PC-9 (cell line): ENCODE results near the gene JADE2. TPM values are rescaled to one million over a fixed set of nuclear protein-coding genes. Genes with fewer than 3 reads are reported as not detected.
A peak's percentile ranks its signal among the peaks of the same experiment; 100 is the strongest.

Source experiments
- BruUV-seq: library from RNA; stranded (reverse); fragments of 400-500 nt; replicated peaks from 2 replicates; lab custom pipeline; 2021; lab: Mats Ljungman, UMichigan
- CTCF ChIA-PET: fragments of 300-600 bp; sonication (Branson Sonifier 250); formaldehyde crosslinking; loops from one replicate; lab custom pipeline; 2022; ENCODE audit warnings: antibody characterized with exemption; lab: Charles Lee
- POLR2A ChIA-PET: fragments of 300-600 bp; sonication (Branson Sonifier 250); formaldehyde crosslinking; loops from one replicate; lab custom pipeline; 2022; ENCODE audit warnings: antibody characterized with exemption; ENCODE audit not compliant: unreplicated experiment; lab: Charles Lee
- DNase-seq, 2 experiments: peaks; one replicate each; pipeline versions ENCODE4 v3.0.0 to v3.0.0-alpha.2; 2015 to 2022; ENCODE audit warnings: mixed read lengths in 1 of 2
- H2AFZ ChIP-seq: fragments of 200-600 bp; sonication (generic); 2 replicates; pipeline ENCODE4 v1.8.1; 2017; ENCODE audit warnings: antibody characterized with exemption
- H3F3A ChIP-seq: fragments of 200-600 bp; sonication (generic); 2 replicates; pipeline ENCODE4 v1.8.1; 2017; ENCODE audit warnings: antibody characterized with exemption, mild to moderate bottlenecking, low read depth; ENCODE audit not compliant: insufficient read depth
- H3K27ac ChIP-seq: fragments of 200-600 bp; sonication (generic); 2 replicates; pipeline ENCODE4 v1.6.1; 2016; ENCODE audit warnings: mixed run types
- H3K27me3 ChIP-seq: fragments of 200-600 bp; sonication (generic); 2 replicates; pipeline ENCODE4 v1.6.1; 2016; ENCODE audit warnings: low read depth, mixed run types; ENCODE audit not compliant: insufficient read depth
- H3K36me3 ChIP-seq: fragments of 200-600 bp; sonication (generic); 2 replicates; pipeline ENCODE4 v1.6.1; 2016; ENCODE audit warnings: low read depth, mixed run types
- H3K4me1 ChIP-seq: fragments of 200-600 bp; sonication (generic); replicated peaks from 2 replicates; pipeline ENCODE4 v1.6.1; 2016; ENCODE audit warnings: mixed run types; ENCODE audit not compliant: insufficient read depth
- H3K4me2 ChIP-seq: fragments of 200-600 bp; sonication (generic); 2 replicates; pipeline ENCODE4 v1.6.1; 2017; ENCODE audit warnings: mixed run types
- H3K4me3 ChIP-seq: fragments of 200-600 bp; sonication (generic); 2 replicates; pipeline ENCODE4 v1.6.1; 2016; ENCODE audit warnings: mixed run types
- H3K79me2 ChIP-seq: fragments of 200-600 bp; sonication (generic); 2 replicates; pipeline ENCODE4 v1.6.1; 2017; ENCODE audit warnings: low read depth, mixed run types
- H3K9me2 ChIP-seq: fragments of 200-600 bp; sonication (generic); 2 replicates; pipeline ENCODE4 v1.8.1; 2017; ENCODE audit warnings: mild to moderate bottlenecking; ENCODE audit not compliant: insufficient read depth
- H3K9me3 ChIP-seq: fragments of 200-600 bp; sonication (generic); 2 replicates; pipeline ENCODE4 v1.8.1; 2016; ENCODE audit warnings: low read depth; ENCODE audit not compliant: insufficient read depth
- H4K20me1 ChIP-seq: fragments of 200-600 bp; sonication (generic); 2 replicates; pipeline ENCODE4 v1.8.1; 2017; ENCODE audit not compliant: insufficient read depth
- CTCF ChIP-seq: fragments of 200-600 bp; sonication (generic); conservative IDR thresholded peaks from 2 replicates; pipeline ENCODE4 v1.6.1; 2017; ENCODE audit warnings: mixed run types, antibody characterized with exemption, mild to moderate bottlenecking, moderate library complexity
- EZH2 ChIP-seq: fragments of 200-600 bp; sonication (generic); IDR thresholded peaks from 2 replicates; pipeline ENCODE4 v1.8.0; 2017; ENCODE audit warnings: antibody characterized with exemption, low read depth
- intact Hi-C: fragments of 100-400 bp; cut with micrococcal nuclease; formaldehyde crosslinking; loops from one replicate; pipeline ENCODE4 v1.10.0; 2022; ENCODE audit not compliant: unreplicated experiment
- total RNA-seq: library from RNA; stranded (reverse); gene quantifications from 2 replicates; pipeline ENCODE4 v1.2.3, GENCODE V29; 2021

JADE2 gene
- total RNA-seq, 1 experiment from 2014 or later, result 82.1 TPM

GRCh38 chr5:134500699-134501430 is 24.6 kb upstream of the JADE2 start:
- Histone ChIP-seq H3K27ac (no peak overlapping the region), H3K79me2 (no peaks in the 10 kb centered on the region), H3K9me3 (no peaks in the 10 kb centered on the region), H3K4me2 (no peak overlapping the region), H3K4me3 (no peak overlapping the region), H3F3A (peaks cover 31% of the 10 kb centered on the region), H4K20me1 (no peaks in the 10 kb centered on the region), H3K27me3 (no peaks in the 10 kb centered on the region), H3K9me2 (no peaks in the 10 kb centered on the region), H3K36me3 (no peaks in the 10 kb centered on the region), H3K4me1 (peaks cover 46% of the 10 kb centered on the region), H2AFZ (no peak overlapping the region)
- POLR2A ChIA-PET, result no interaction called here
- intact Hi-C loops, result no loop called here
- DNase-seq, result no peak
- no TSS peak for BruUV-seq
- CTCF ChIA-PET, result no interaction called here
- no peak for TF ChIP-seq EZH2
- no peak for TF ChIP-seq CTCF

- Histone ChIP-seq H3K4me2 (no peak overlapping the region), H4K20me1 (no peaks in the 10 kb centered on the region), H3K9me2 (no peaks in the 10 kb centered on the region), H3K27me3 (no peaks in the 10 kb centered on the region), H3K36me3 (no peaks in the 10 kb centered on the region), H3K79me2 (0 out of 2 replicates have a peak, but pooled peaks cover 1% of the 10 kb centered on the region), H2AFZ (no peak overlapping the region), H3F3A (peaks cover 41% of the 10 kb centered on the region), H3K27ac (peak overlapping the region; percentile 86; the same call in 1 of the 2 replicates), H3K4me1 (peaks cover 58% of the 10 kb centered on the region), H3K4me3 (no peak overlapping the region), H3K9me3 (no peaks in the 10 kb centered on the region)
- no peak for DNase-seq
- POLR2A ChIA-PET, result interaction anchor here (0.7 kb wide), 1 partner anchor 53 kb away, joined by 3 read pairs; no protein-coding TSS in a partner anchor
- TF ChIP-seq EZH2 (no peak), CTCF (no peak)
- CTCF ChIA-PET, result no interaction called here
- BruUV-seq, result no TSS peak
- intact Hi-C loops, result no loop called here
Measured at GRCh38 chr5:134502259-134502658, 23.2 kb upstream of the JADE2 start.

GRCh38 chr5:134503088-134503936 is 22.2 kb upstream of the JADE2 start:
- Histone ChIP-seq H3K79me2 (peaks cover 10% of the 10 kb centered on the region; the same call in 1 of the 2 replicates), H2AFZ (peak overlapping the region; percentile 61; the same call in 1 of the 2 replicates), H3K4me1 (peaks cover 69% of the 10 kb centered on the region), H3K4me2 (peak overlapping the region; percentile 54), H3K36me3 (no peaks in the 10 kb centered on the region), H4K20me1 (no peaks in the 10 kb centered on the region), H3F3A (peaks cover 45% of the 10 kb centered on the region), H3K27me3 (no peaks in the 10 kb centered on the region), H3K9me3 (no peaks in the 10 kb centered on the region), H3K4me3 (no peak overlapping the region), H3K9me2 (no peaks in the 10 kb centered on the region), H3K27ac (peak overlapping the region; percentile 86)
- intact Hi-C loops, result no loop called here
- POLR2A ChIA-PET, result interaction anchor here (0.6 to 1.0 kb wide), 3 partner anchors 8 to 75 kb away, joined by 5 to 14 read pairs (median 6); no protein-coding TSS in a partner anchor
- peak; percentile 85 to 91 for DNase-seq
- BruUV-seq, result TSS peak; percentile 72
- TF ChIP-seq EZH2, result no peak
- CTCF ChIA-PET, result interaction anchor here (0.6 to 1.0 kb wide), 3 partner anchors 9 to 92 kb away, joined by 3 to 4 read pairs (median 3); partner anchors contain the start of gene CDKN2AIPNL
